Panc1 (cell line): ENCODE measurements around the gene PRKD1. TPM values are rescaled to one million over a fixed set of nuclear protein-coding genes. Genes with fewer than 3 reads are reported as not detected.

Experiments used
- ATAC-seq: fragments of 200-7000 bp; cut with Tn5 transposase; 2 replicates; pipeline ENCODE4 v1.9.1; 2020; ENCODE audit warnings: mild to moderate bottlenecking, moderate library complexity
- BruUV-seq: library from RNA; stranded (reverse); fragments of 400-500 nt; replicated peaks from 2 replicates; lab custom pipeline; 2021; lab: Mats Ljungman, UMichigan
- CTCF ChIA-PET: fragments of 300-600 bp; sonication (Branson Sonifier 250); formaldehyde crosslinking; loops from one replicate; lab custom pipeline; 2022; ENCODE audit warnings: antibody characterized with exemption; lab: Charles Lee
- POLR2A ChIA-PET: fragments of 300-600 bp; sonication (Branson Sonifier 250); formaldehyde crosslinking; loops from one replicate; lab custom pipeline; 2022; ENCODE audit warnings: antibody characterized with exemption; lab: Charles Lee
- DNase-seq: peaks from one replicate; pipeline ENCODE4 v3.0.0-alpha.2; 2010; ENCODE audit warnings: low read depth, low spot score
- H3K27ac ChIP-seq: 2 replicates; pipeline ENCODE4 v1.5.1; 2011; ENCODE audit warnings: mild to moderate bottlenecking, low read length, inconsistent platforms
- H3K27me3 ChIP-seq: fragments of 200-500 bp; sonication (Bioruptor generic); 2 replicates; pipeline ENCODE4 v1.6.0; 2014; ENCODE audit warnings: low read length, inconsistent platforms; ENCODE audit not compliant: control insufficient read depth, insufficient read depth
- H3K36me3 ChIP-seq: fragments of 200-500 bp; sonication (Bioruptor generic); 2 replicates; pipeline ENCODE4 v1.5.1; 2014; ENCODE audit warnings: inconsistent platforms, mild to moderate bottlenecking, low read length, moderate library complexity; ENCODE audit not compliant: control insufficient read depth, insufficient read depth
- H3K4me1 ChIP-seq: 2 replicates; pipeline ENCODE4 v1.5.1; 2011; ENCODE audit warnings: inconsistent platforms, mild to moderate bottlenecking, low read length, moderate library complexity; ENCODE audit not compliant: control insufficient read depth, insufficient read depth
- H3K4me3 ChIP-seq, 2 experiments: 2 replicates each; pipeline ENCODE4 v1.5.1; 2011 to 2012; ENCODE audit warnings: low read depth in 2 of 2, low read length in 2 of 2, mild to moderate bottlenecking in 2 of 2, inconsistent platforms in 1 of 2, moderate library complexity in 1 of 2
- H3K9me3 ChIP-seq: fragments of 200-500 bp; sonication (Bioruptor generic); 2 replicates; pipeline ENCODE4 v1.5.1; 2014; ENCODE audit warnings: low read depth, mild to moderate bottlenecking, inconsistent platforms, low read length, moderate library complexity; ENCODE audit not compliant: control insufficient read depth, insufficient read depth
- CTCF ChIP-seq: fragments of 450-650 bp; IDR thresholded peaks from 2 replicates; pipeline ENCODE4 v1.5.1; 2017; ENCODE audit warnings: mild to moderate bottlenecking
- POLR2AphosphoS5 ChIP-seq: IDR thresholded peaks from 2 replicates; pipeline ENCODE4 v1.6.1; 2012; ENCODE audit warnings: mild to moderate bottlenecking, low read depth, low read length, moderate library complexity
- REST ChIP-seq, 2 experiments: IDR thresholded peaks; 2 replicates each; pipeline ENCODE4 v1.6.1; 2011 to 2012; ENCODE audit warnings: low read depth in 2 of 2, control low read depth in 1 of 2, low read length in 1 of 2, mild to moderate bottlenecking in 1 of 2, moderate library complexity in 1 of 2; ENCODE audit not compliant: insufficient read depth in 1 of 2
- SIN3A ChIP-seq: IDR thresholded peaks from 2 replicates; pipeline ENCODE4 v1.6.1; 2012; ENCODE audit warnings: low read depth, mild to moderate bottlenecking, low read length, moderate library complexity, borderline replicate concordance; ENCODE audit not compliant: insufficient read depth
- TCF7L2 ChIP-seq: IDR thresholded peaks from 2 replicates; pipeline ENCODE4 v1.6.1; 2011; ENCODE audit warnings: mild to moderate bottlenecking, low read depth, low read length, inconsistent platforms
- in situ Hi-C: cut with HindIII; loops from 2 replicates; pipeline ENCODE4 v1.10.0; 2016; ENCODE audit warnings: low sequenced_read_pairs, low pct_unique_long_range_greater_than_20kb
- intact Hi-C: fragments of 100-400 bp; cut with micrococcal nuclease; formaldehyde crosslinking; loops from one replicate; pipeline ENCODE4 v1.10.0; 2022; ENCODE audit not compliant: unreplicated experiment
- total RNA-seq: library from RNA; stranded (reverse); gene quantifications from one replicate; pipeline ENCODE4 v1.2.1, GENCODE V29; 2021; ENCODE audit not compliant: unreplicated experiment

The PRKD1 gene
- total RNA-seq, 1 experiment from 2014 or later = 8.2 TPM

GRCh38 chr14:29763342-29763858 is 164.2 kb downstream of the PRKD1 start:
- no peaks in the 10 kb centered on the region for H3K4me1 ChIP-seq
- ATAC-seq = no peak
- no peak for DNase-seq
- intact Hi-C loops (no loop called here), in situ Hi-C loops (no loop called here)
- ChIA-PET POLR2A (no interaction called here), CTCF (no interaction called here)
- H3K4me3 ChIP-seq = no peak overlapping the region
- H3K36me3 ChIP-seq = no peaks in the 10 kb centered on the region
- H3K9me3 ChIP-seq = no peaks in the 10 kb centered on the region
- H3K27ac ChIP-seq = no peak overlapping the region
- no peaks in the 10 kb centered on the region for H3K27me3 ChIP-seq
- BruUV-seq = no TSS peak
- TF ChIP-seq SIN3A (no peak), CTCF (no peak), REST (IDR thresholded peaks at IDR 0.05; ENCODE audit: insufficient read depth in 1 of 2, low read depth in 2 of 2, low read length in 1 of 2) (no peak), POLR2AphosphoS5 (no peak), TCF7L2 (no peak)

- Histone ChIP-seq H3K36me3 (no peaks in the 10 kb centered on the region), H3K4me3 (no peak overlapping the region), H3K27ac (no peak overlapping the region), H3K27me3 (no peaks in the 10 kb centered on the region), H3K9me3 (no peaks in the 10 kb centered on the region), H3K4me1 (no peaks in the 10 kb centered on the region; the same call in 1 of the 2 replicates)
- ChIA-PET CTCF (no interaction called here), POLR2A (no interaction called here)
- ATAC-seq = no peak
- intact Hi-C loops = no loop called here
- BruUV-seq = no TSS peak
- TF ChIP-seq REST (IDR thresholded peaks at IDR 0.05; ENCODE audit: insufficient read depth in 1 of 2, low read depth in 2 of 2, low read length in 1 of 2) (no peak), POLR2AphosphoS5 (no peak), CTCF (no peak), SIN3A (no peak), TCF7L2 (no peak)
- DNase-seq = no peak
- in situ Hi-C loops = no loop called here
Observed at GRCh38 chr14:29759521-29760340, 167.9 kb downstream of the PRKD1 start.
